Astrocyte (in vitro differentiated cells and primary cell): ENCODE data around the gene ST8SIA6. TPM values are rescaled to one million over a fixed set of nuclear protein-coding genes. Genes with fewer than 3 reads are reported as not detected.

Experiments
- DNase-seq: peaks from one replicate; pipeline ENCODE4 v3.0.0-alpha.2; 2010; ENCODE audit warnings: low read depth
- FAIRE-seq: peaks from 2 replicates; lab custom pipeline; 2011; peaks lifted over from hg19 to GRCh38; lab: Jason Lieb, UNC
- H2AFZ ChIP-seq: 2 replicates; pipeline ENCODE4 v1.6.0; 2012; ENCODE audit warnings: low read depth, low read length, inconsistent platforms
- H3K27ac ChIP-seq: 2 replicates; pipeline ENCODE4 v1.5.1; 2011; ENCODE audit warnings: low read depth, low read length, inconsistent platforms
- H3K27me3 ChIP-seq: 2 replicates; pipeline ENCODE4 v1.6.0; 2011; ENCODE audit warnings: low read length, inconsistent platforms; ENCODE audit not compliant: insufficient read depth
- H3K36me3 ChIP-seq: 2 replicates; pipeline ENCODE4 v1.5.1; 2011; ENCODE audit warnings: low read length, inconsistent platforms; ENCODE audit not compliant: insufficient read depth
- H3K4me1 ChIP-seq: 2 replicates; pipeline ENCODE4 v1.5.1; 2011; ENCODE audit warnings: low read length, inconsistent platforms; ENCODE audit not compliant: insufficient read depth
- H3K4me2 ChIP-seq: 2 replicates; pipeline ENCODE4 v1.6.0; 2012; ENCODE audit warnings: low read length, inconsistent platforms
- H3K4me3 ChIP-seq: 2 replicates; pipeline ENCODE4 v1.5.1; 2011; ENCODE audit warnings: low read depth, mild to moderate bottlenecking, low read length, inconsistent platforms; ENCODE audit not compliant: insufficient read depth
- H3K79me2 ChIP-seq: 2 replicates; pipeline ENCODE4 v1.6.0; 2012; ENCODE audit warnings: mild to moderate bottlenecking, low read length, inconsistent platforms; ENCODE audit not compliant: insufficient read depth
- H3K9ac ChIP-seq: 2 replicates; pipeline ENCODE4 v1.6.0; 2012; ENCODE audit warnings: mild to moderate bottlenecking, low read length, inconsistent platforms
- H3K9me3 ChIP-seq: 2 replicates; pipeline ENCODE4 v1.5.1; 2012; ENCODE audit warnings: low read depth, mild to moderate bottlenecking, low read length, inconsistent platforms; ENCODE audit not compliant: insufficient read depth
- H4K20me1 ChIP-seq: 2 replicates; pipeline ENCODE4 v1.6.0; 2012; ENCODE audit warnings: low read length, inconsistent platforms; ENCODE audit not compliant: insufficient read depth
- H3K27ac Mint-ChIP-seq: one replicate; pipeline ENCODE4 v1.8.0; 2021; ENCODE audit warnings: mild to moderate bottlenecking, mixed read lengths; ENCODE audit not compliant: unreplicated experiment
- H3K27me3 Mint-ChIP-seq: one replicate; pipeline ENCODE4 v1.8.0; 2021; ENCODE audit warnings: low read depth, mixed read lengths; ENCODE audit not compliant: unreplicated experiment
- H3K36me3 Mint-ChIP-seq: one replicate; pipeline ENCODE4 v1.8.0; 2021; ENCODE audit warnings: low read depth, mixed read lengths; ENCODE audit not compliant: unreplicated experiment
- H3K4me1 Mint-ChIP-seq: one replicate; pipeline ENCODE4 v1.8.0; 2021; ENCODE audit warnings: low read depth, mixed read lengths; ENCODE audit not compliant: unreplicated experiment
- H3K4me3 Mint-ChIP-seq: one replicate; pipeline ENCODE4 v1.8.0; 2021; ENCODE audit warnings: mild to moderate bottlenecking, moderate library complexity, mixed read lengths; ENCODE audit not compliant: unreplicated experiment
- H3K9me3 Mint-ChIP-seq: one replicate; pipeline ENCODE4 v1.8.0; 2021; ENCODE audit warnings: mild to moderate bottlenecking, mixed read lengths; ENCODE audit not compliant: unreplicated experiment
- CTCF ChIP-seq: IDR thresholded peaks from 2 replicates; pipeline ENCODE4 v1.5.1; 2011; ENCODE audit warnings: low read depth, mild to moderate bottlenecking, inconsistent platforms, low read length, moderate library complexity; ENCODE audit not compliant: insufficient read depth
- EZH2 ChIP-seq: IDR thresholded peaks from 2 replicates; pipeline ENCODE4 v1.6.1; 2012; ENCODE audit warnings: mild to moderate bottlenecking, low read length, inconsistent platforms; ENCODE audit not compliant: insufficient read depth
- total RNA-seq: library from RNA; stranded (reverse); gene quantifications from 2 replicates; pipeline ENCODE4 v1.2.1, GENCODE V29; 2021

Gene ST8SIA6
- total RNA-seq, 1 donor from 2014 or later: not detected

DNA sequence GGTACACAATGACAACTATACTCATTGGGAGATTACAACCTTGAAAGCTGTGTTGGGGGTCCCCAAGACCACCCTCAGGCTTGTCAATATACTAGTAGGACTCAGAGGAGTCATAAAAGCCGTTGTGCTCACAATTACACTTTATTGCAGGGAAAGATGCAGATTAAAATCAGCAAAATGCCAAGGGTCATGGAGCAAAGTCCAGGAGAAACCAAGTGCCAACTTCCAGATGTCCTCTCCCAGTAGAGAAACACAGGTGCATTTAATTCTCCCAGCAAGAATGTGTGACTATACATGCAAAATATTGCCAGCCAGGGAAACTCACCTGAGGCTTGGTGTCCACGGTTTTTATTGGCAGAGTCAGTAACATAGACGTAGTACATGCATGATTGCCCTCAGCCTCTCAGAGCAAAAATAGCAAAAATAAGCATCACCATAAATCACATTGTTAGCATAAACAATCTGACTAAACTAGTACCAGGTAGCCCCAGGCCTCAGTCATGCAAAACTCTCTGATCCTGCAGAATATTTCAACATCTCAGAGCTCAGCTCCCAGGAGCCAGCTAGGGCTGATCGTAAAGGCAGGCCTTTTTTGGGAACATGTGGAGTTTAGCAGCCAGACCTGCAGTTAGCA is 175.7 kb downstream of the ST8SIA6 start:
- Histone ChIP-seq H3K9ac (no peak overlapping the region), H3K27me3 (no peaks in the 10 kb centered on the region), H2AFZ (no peak overlapping the region), H3K4me1 (no peaks in the 10 kb centered on the region), H3K4me2 (no peak overlapping the region), H3K4me3 (no peak overlapping the region), H3K27ac (no peak overlapping the region), H3K36me3 (no peaks in the 10 kb centered on the region), H4K20me1 (no peaks in the 10 kb centered on the region), H3K9me3 (no peaks in the 10 kb centered on the region), H3K79me2 (no peaks in the 10 kb centered on the region)
- H3K4me3 Mint-ChIP-seq: no peak overlapping the region
- TF ChIP-seq EZH2: no peak
- no peak for TF ChIP-seq CTCF
- peaks cover 24% of the 10 kb centered on the region for H3K9me3 Mint-ChIP-seq
- FAIRE-seq (no peak), DNase-seq (no peak)
- peaks cover 5% of the 10 kb centered on the region for H3K36me3 Mint-ChIP-seq
- peaks cover 2% of the 10 kb centered on the region for H3K4me1 Mint-ChIP-seq
- no peaks in the 10 kb centered on the region for H3K27me3 Mint-ChIP-seq
- H3K27ac Mint-ChIP-seq: no peak overlapping the region

DNA sequence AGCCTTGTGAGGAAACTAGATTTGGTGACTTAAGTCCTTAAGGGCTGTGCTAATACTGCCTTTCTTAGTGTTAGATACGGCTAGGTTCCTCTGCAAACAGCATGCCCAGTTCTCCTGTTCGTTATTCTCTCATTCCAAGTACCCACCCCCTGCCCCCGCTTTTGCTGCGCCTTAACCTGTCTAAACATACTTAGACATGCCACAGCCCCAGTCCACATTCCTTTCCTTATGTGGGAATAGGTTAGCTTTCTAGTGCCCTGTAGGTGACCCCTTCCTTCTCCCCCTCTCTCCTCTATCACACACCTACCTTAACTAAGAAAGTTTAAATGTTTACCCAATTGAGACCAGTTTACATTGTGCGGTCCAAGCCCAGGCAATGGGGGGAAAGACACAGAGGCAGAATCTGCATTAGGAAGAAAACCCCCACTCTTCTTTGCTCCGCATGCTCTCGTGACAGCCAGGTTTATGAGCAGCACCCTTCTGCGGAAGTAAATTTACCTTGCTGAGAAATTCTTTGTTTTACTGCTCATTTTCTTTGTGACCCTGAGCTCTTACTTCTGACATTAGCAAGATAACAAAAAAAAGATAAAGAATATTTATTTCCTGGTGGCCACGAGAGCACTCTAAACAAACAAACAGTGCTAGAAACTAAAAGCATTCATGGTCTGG is 177.5 kb downstream of the ST8SIA6 start:
- FAIRE-seq: no peak
- DNase-seq: no peak
- Histone ChIP-seq H3K36me3 (no peaks in the 10 kb centered on the region), H3K4me3 (no peak overlapping the region), H3K4me1 (peaks cover 8% of the 10 kb centered on the region), H3K27me3 (no peaks in the 10 kb centered on the region), H3K9me3 (no peaks in the 10 kb centered on the region), H3K9ac (no peak overlapping the region), H2AFZ (no peak overlapping the region), H4K20me1 (no peaks in the 10 kb centered on the region), H3K4me2 (no peak overlapping the region), H3K27ac (no peak overlapping the region), H3K79me2 (no peaks in the 10 kb centered on the region)
- Mint-ChIP-seq H3K4me3 (no peak overlapping the region), H3K4me1 (peaks cover 8% of the 10 kb centered on the region), H3K27ac (no peak overlapping the region), H3K36me3 (peaks cover 4% of the 10 kb centered on the region), H3K9me3 (peaks cover 19% of the 10 kb centered on the region), H3K27me3 (no peaks in the 10 kb centered on the region)
- no peak for TF ChIP-seq EZH2
- TF ChIP-seq CTCF: no peak

GRCh38 chr10:17273403-17273802 is 181.0 kb downstream of the ST8SIA6 start:
- Mint-ChIP-seq H3K4me1 (peaks cover 8% of the 10 kb centered on the region), H3K27me3 (no peaks in the 10 kb centered on the region), H3K27ac (peak overlapping the region; percentile 58), H3K4me3 (no peak overlapping the region), H3K9me3 (peaks cover 13% of the 10 kb centered on the region), H3K36me3 (peaks cover 3% of the 10 kb centered on the region)
- no peaks in the 10 kb centered on the region for H4K20me1 ChIP-seq
- no peak overlapping the region for H3K9ac ChIP-seq
- no peak overlapping the region for H2AFZ ChIP-seq
- H3K4me3 ChIP-seq: no peak overlapping the region
- H3K79me2 ChIP-seq: no peaks in the 10 kb centered on the region
- peak; percentile 71 for DNase-seq
- H3K36me3 ChIP-seq: no peaks in the 10 kb centered on the region
- no peak overlapping the region for H3K27ac ChIP-seq
- no peaks in the 10 kb centered on the region for H3K27me3 ChIP-seq
- H3K4me1 ChIP-seq: peaks cover 8% of the 10 kb centered on the region
- peak overlapping the region; percentile 53 for H3K4me2 ChIP-seq
- no peaks in the 10 kb centered on the region for H3K9me3 ChIP-seq
- peak; percentile 90 for FAIRE-seq
- TF ChIP-seq EZH2 (no peak), CTCF (no peak)
